Measurements from ENCODE around the gene NCOR1.

NCOR1 gene

GRCh38 chr17:16072031-16072430 is 143.3 kb downstream of the NCOR1 start:
- Histone ChIP-seq H3K4me1 (ENCODE audit: low read length) (no peaks in the 10 kb centered on the region), H2AFZ (ENCODE audit: low read length) (no peak overlapping the region), H3K9me3 (replicated peaks; ENCODE audit: insufficient read depth, low read length) (no peaks in the 10 kb centered on the region), H3K79me2 (ENCODE audit: low read length) (no peaks in the 10 kb centered on the region), H3K9me2 (replicated peaks; ENCODE audit: insufficient read depth, low read length) (no peaks in the 10 kb centered on the region), H3K4me2 (ENCODE audit: low read depth, low read length) (no peak overlapping the region), H3K27ac (ENCODE audit: low read length) (no peak overlapping the region), H4K20me1 (ENCODE audit: insufficient read depth, low read length) (no peaks in the 10 kb centered on the region), H3K4me3 (ENCODE audit: low read length) (no peak overlapping the region), H3F3A (ENCODE audit: insufficient read depth, low read length) (no peaks in the 10 kb centered on the region), H3K27me3 (replicated peaks; ENCODE audit: insufficient read depth, low read length) (no peaks in the 10 kb centered on the region), H3K9ac (ENCODE audit: low read length) (no peak overlapping the region), H3K36me3 (replicated peaks; ENCODE audit: insufficient read depth, low read length) (peaks cover 11% of the 10 kb centered on the region; the same call in 1 of the 2 replicates)
- DNase-seq = no peak
- no peak for TF ChIP-seq CTCF (IDR thresholded peaks at IDR 0.05; ENCODE audit: low read length)
- TF ChIP-seq EZH2 (optimal IDR thresholded peaks at IDR 0.05; ENCODE audit: low read depth, low read length) = no peak
- TF ChIP-seq EZH2phosphoT487 (IDR thresholded peaks at IDR 0.05; ENCODE audit: low read length) = no peak

GRCh38 chr17:16068323-16068722 is 147.0 kb downstream of the NCOR1 start:
- no peak overlapping the region for H2AFZ ChIP-seq (ENCODE audit: low read length)
- H3K4me1 ChIP-seq (ENCODE audit: low read length) = no peaks in the 10 kb centered on the region
- H3K9ac ChIP-seq (ENCODE audit: low read length) = no peak overlapping the region
- no peaks in the 10 kb centered on the region for H3K9me3 ChIP-seq (replicated peaks; ENCODE audit: insufficient read depth, low read length)
- no peaks in the 10 kb centered on the region for H3K27me3 ChIP-seq (replicated peaks; ENCODE audit: insufficient read depth, low read length)
- no peak for TF ChIP-seq EZH2phosphoT487 (IDR thresholded peaks at IDR 0.05; ENCODE audit: low read length)
- no peak for TF ChIP-seq CTCF (IDR thresholded peaks at IDR 0.05; ENCODE audit: low read length)
- no peak for TF ChIP-seq EZH2 (optimal IDR thresholded peaks at IDR 0.05; ENCODE audit: low read depth, low read length)
- no peaks in the 10 kb centered on the region for H3K79me2 ChIP-seq (ENCODE audit: low read length)
- DNase-seq = no peak
- H4K20me1 ChIP-seq (ENCODE audit: insufficient read depth, low read length) = no peaks in the 10 kb centered on the region
- no peak overlapping the region for H3K27ac ChIP-seq (ENCODE audit: low read length)
- H3K4me3 ChIP-seq (ENCODE audit: low read length) = no peak overlapping the region
- no peak overlapping the region for H3K4me2 ChIP-seq (ENCODE audit: low read depth, low read length)
- no peaks in the 10 kb centered on the region for H3F3A ChIP-seq (ENCODE audit: insufficient read depth, low read length)
- H3K9me2 ChIP-seq (replicated peaks; ENCODE audit: insufficient read depth, low read length) = no peaks in the 10 kb centered on the region
- H3K36me3 ChIP-seq (replicated peaks; ENCODE audit: insufficient read depth, low read length) = peaks cover 5% of the 10 kb centered on the region; the same call in 1 of the 2 replicates

- Histone ChIP-seq H3F3A (ENCODE audit: insufficient read depth, low read length) (no peaks in the 10 kb centered on the region), H3K79me2 (ENCODE audit: low read length) (no peaks in the 10 kb centered on the region), H3K9me3 (replicated peaks; ENCODE audit: insufficient read depth, low read length) (no peaks in the 10 kb centered on the region), H4K20me1 (ENCODE audit: insufficient read depth, low read length) (no peaks in the 10 kb centered on the region), H2AFZ (ENCODE audit: low read length) (no peak overlapping the region), H3K36me3 (replicated peaks; ENCODE audit: insufficient read depth, low read length) (0 out of 2 replicates have a peak, but pooled peaks cover under 1% of the 10 kb centered on the region), H3K9me2 (replicated peaks; ENCODE audit: insufficient read depth, low read length) (no peaks in the 10 kb centered on the region), H3K4me3 (ENCODE audit: low read length) (no peak overlapping the region), H3K27ac (ENCODE audit: low read length) (no peak overlapping the region), H3K4me1 (ENCODE audit: low read length) (no peaks in the 10 kb centered on the region), H3K4me2 (ENCODE audit: low read depth, low read length) (no peak overlapping the region), H3K9ac (ENCODE audit: low read length) (no peak overlapping the region), H3K27me3 (replicated peaks; ENCODE audit: insufficient read depth, low read length) (no peaks in the 10 kb centered on the region)
- TF ChIP-seq EZH2phosphoT487 (IDR thresholded peaks at IDR 0.05; ENCODE audit: low read length) (no peak), EZH2 (optimal IDR thresholded peaks at IDR 0.05; ENCODE audit: low read depth, low read length) (no peak), CTCF (IDR thresholded peaks at IDR 0.05; ENCODE audit: low read length) (no peak)
- DNase-seq = no peak
Measured at GRCh38 chr17:16066125-16066524, 149.2 kb downstream of the NCOR1 start.
